ENCODE measurements around the gene NKX6-2.
A peak's percentile ranks its signal among the peaks of the same experiment; 100 is the strongest.

The NKX6-2 gene

GRCh38 chr10:132789659-132790148 is 3.8 kb upstream of the NKX6-2 start:
- H3K4me3 ChIP-seq (ENCODE audit: low read depth, low read length), result no peak overlapping the region
- DNase-seq (ENCODE audit: low read depth), result no peak
- TF ChIP-seq, protein P1, sequence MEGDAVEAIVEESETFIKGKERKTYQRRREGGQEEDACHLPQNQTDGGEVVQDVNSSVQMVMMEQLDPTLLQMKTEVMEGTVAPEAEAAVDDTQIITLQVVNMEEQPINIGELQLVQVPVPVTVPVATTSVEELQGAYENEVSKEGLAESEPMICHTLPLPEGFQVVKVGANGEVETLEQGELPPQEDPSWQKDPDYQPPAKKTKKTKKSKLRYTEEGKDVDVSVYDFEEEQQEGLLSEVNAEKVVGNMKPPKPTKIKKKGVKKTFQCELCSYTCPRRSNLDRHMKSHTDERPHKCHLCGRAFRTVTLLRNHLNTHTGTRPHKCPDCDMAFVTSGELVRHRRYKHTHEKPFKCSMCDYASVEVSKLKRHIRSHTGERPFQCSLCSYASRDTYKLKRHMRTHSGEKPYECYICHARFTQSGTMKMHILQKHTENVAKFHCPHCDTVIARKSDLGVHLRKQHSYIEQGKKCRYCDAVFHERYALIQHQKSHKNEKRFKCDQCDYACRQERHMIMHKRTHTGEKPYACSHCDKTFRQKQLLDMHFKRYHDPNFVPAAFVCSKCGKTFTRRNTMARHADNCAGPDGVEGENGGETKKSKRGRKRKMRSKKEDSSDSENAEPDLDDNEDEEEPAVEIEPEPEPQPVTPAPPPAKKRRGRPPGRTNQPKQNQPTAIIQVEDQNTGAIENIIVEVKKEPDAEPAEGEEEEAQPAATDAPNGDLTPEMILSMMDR (IDR thresholded peaks at IDR 0.05; ENCODE audit: control insufficient read depth, extremely low read depth, insufficient read depth), result no peak

DNA sequence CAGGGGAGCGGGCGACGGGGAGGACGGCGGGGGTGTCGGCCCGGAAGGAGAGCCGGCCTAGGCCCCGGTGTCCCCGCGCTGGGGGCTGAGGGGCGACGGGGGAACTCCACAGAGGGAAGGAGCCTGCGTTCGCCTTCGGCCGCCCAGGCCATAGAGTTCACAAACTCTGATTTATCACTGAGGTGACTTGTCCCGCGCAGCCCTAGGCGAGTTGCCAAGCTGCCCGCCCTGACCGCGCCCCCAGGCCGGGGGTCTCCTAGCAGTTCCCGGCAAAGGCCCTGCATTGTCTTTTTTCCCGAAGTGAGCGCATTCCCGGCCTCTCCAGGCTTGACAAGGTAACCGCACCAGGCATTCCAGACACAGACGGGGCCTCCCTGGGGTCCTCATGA is 2.9 kb upstream of the NKX6-2 start:
- DNase-seq (ENCODE audit: low read depth), result no peak
- TF ChIP-seq, protein P1 (IDR thresholded peaks at IDR 0.05; ENCODE audit: control insufficient read depth, extremely low read depth, insufficient read depth), result no peak
- H3K4me3 ChIP-seq (ENCODE audit: low read depth, low read length), result no peak overlapping the region

DNA sequence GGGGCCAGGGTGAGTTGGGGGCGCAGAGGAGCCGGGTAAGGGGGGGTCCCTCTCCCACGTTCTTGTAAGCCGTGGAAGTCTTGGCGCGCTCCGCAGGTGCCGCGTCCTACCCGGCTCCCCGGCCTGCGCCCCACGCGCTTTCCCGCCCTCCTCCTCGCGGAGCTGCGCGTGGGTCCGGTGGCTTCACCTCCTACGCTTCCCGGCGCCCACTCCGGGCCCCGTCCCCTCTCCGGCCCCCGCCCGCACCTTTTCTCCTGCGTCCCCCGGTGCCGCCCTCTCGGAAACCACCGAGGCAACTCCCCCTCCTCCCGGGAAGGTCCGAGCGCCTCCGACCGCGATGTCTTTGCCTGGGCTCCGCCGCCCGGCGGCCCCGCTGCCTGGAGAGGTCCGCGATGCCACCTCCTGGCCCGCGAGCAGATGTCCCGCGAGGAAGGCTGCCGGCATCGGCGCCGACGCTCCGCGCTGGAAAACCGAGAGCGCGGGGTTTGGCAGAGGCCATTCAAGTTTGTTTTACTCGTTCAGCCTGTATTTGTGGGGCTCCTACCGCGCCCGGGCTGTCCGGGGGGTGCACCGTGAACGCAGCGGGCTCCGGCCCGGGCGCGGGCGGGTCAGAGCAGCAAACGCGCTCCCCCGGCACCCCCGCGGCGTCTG is 2.4 kb upstream of the NKX6-2 start:
- H3K4me3 ChIP-seq (ENCODE audit: low read depth, low read length), result no peak overlapping the region
- TF ChIP-seq, protein P1 (IDR thresholded peaks at IDR 0.05; ENCODE audit: control insufficient read depth, extremely low read depth, insufficient read depth), result peak; percentile 53
- DNase-seq (ENCODE audit: low read depth), result no peak

DNA sequence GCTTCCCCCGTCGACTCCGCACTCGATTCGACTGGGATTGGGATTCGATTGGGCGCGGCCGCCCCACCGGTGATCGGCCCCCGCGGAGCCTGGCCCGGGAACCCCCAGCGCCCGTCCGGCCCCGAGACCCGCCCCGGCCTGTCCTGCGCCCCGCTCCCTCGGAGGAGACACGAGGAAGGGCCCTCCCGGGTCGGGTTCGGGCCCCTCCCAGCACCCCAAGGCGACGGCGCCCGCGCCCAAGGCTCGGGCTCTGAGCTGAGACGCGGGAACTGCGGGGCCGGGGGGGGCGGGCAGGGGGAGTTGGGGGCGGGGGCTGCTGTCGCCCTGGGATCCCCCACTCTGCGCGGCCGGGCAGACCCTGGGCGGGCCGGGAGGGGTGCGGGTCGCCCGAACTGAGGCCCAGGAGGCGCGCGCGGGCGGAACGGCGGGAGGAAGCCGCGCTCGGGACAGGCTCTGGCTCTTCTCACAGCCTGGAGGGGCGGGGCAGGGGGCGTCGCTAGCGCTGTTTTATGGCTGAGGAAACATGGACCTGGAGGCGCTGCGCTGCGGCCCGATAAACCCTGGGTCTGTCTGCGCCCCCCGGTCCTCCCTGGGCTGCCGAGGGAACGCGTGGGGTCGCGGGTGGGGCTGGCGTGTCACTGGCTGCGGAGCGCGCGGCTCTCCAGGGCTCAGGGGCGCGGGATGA is 1.7 kb upstream of the NKX6-2 start:
- no peak for DNase-seq (ENCODE audit: low read depth)
- H3K4me3 ChIP-seq (ENCODE audit: low read depth, low read length), result no peak overlapping the region
- TF ChIP-seq, protein P1 (IDR thresholded peaks at IDR 0.05; ENCODE audit: control insufficient read depth, extremely low read depth, insufficient read depth), result no peak

DNA sequence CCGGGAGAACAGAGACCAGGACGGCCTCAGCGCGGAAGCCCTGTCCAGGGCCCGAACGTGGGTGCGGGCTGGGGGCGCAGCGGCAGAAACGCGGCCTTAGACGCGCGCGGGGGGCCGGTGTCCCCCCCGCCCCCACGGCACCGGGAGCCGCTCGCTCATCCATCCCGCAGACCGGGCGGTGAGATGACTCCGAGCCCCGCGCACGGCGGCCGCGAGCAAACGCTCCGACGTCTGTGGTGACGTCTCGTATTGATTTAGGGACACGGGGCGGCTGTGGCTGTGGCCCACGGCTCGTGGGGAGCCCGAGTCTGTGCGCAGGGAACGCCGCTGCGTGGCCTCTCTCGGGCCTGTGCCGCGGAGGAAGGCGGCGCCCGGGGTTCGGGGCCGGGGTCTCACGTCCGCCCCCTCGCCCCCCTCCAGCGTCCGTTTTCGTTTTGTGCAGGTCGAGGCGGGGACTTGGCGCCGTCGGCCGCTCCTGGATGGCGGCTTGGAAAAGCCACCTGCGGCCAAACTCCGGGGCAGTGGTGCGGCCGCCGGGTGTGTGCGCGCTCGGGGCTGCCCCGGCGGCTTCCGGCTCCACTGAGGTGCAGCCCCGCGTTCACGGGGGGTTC is 1.0 kb upstream of the NKX6-2 start:
- H3K4me3 ChIP-seq (ENCODE audit: low read depth, low read length), result no peak overlapping the region
- no peak for DNase-seq (ENCODE audit: low read depth)
- TF ChIP-seq, protein P1 (IDR thresholded peaks at IDR 0.05; ENCODE audit: control insufficient read depth, extremely low read depth, insufficient read depth), result no peak

GRCh38 chr10:132786476-132786883 is 533 bp upstream of the NKX6-2 start:
- no peak for DNase-seq (ENCODE audit: low read depth)
- no peak overlapping the region for H3K4me3 ChIP-seq (ENCODE audit: low read depth, low read length)
- TF ChIP-seq, protein P1 (IDR thresholded peaks at IDR 0.05; ENCODE audit: control insufficient read depth, extremely low read depth, insufficient read depth), result no peak

All from LNCaP clone FGC (cell line).